Mesenchymal stem cell (in vitro differentiated cells and primary cell): ENCODE results near the gene KCND3.

ENCODE experiments used
- DNase-seq: peaks from one replicate; pipeline ENCODE4 v3.0.0-alpha.2; 2013
- H2AFZ ChIP-seq: one replicate; pipeline ENCODE4 v1.6.1; 2013; ENCODE audit warnings: low read depth, mild to moderate bottlenecking, control low read depth, inconsistent platforms, low read length, moderate library complexity
- H2AK5ac ChIP-seq: 2 replicates; pipeline ENCODE4 v1.6.1; 2013; ENCODE audit warnings: low read length, moderate library complexity, mild to moderate bottlenecking, inconsistent platforms; ENCODE audit not compliant: severe bottlenecking
- H2BK120ac ChIP-seq: one replicate; pipeline ENCODE4 v1.6.1; 2013; ENCODE audit warnings: low read depth, mild to moderate bottlenecking, inconsistent platforms, low read length, moderate library complexity
- H2BK12ac ChIP-seq, 2 experiments: one replicate each; pipeline ENCODE4 v1.6.1; 2013; ENCODE audit warnings: inconsistent platforms in 2 of 2, low read length in 2 of 2, mild to moderate bottlenecking in 2 of 2, moderate library complexity in 2 of 2, control low read depth in 1 of 2
- H2BK15ac ChIP-seq: one replicate; pipeline ENCODE4 v1.6.1; 2013; ENCODE audit warnings: mild to moderate bottlenecking, low read depth, inconsistent platforms; ENCODE audit not compliant: poor library complexity, severe bottlenecking
- H2BK5ac ChIP-seq: 2 replicates; pipeline ENCODE4 v1.6.1; 2013; ENCODE audit warnings: low read depth, mild to moderate bottlenecking, low read length, control low read depth, inconsistent platforms; ENCODE audit not compliant: poor library complexity, severe bottlenecking
- H3K14ac ChIP-seq, 2 experiments: one replicate each; pipeline ENCODE4 v1.6.1; 2013; ENCODE audit warnings: inconsistent platforms in 2 of 2, low read length in 2 of 2, control low read depth in 1 of 2, mild to moderate bottlenecking in 1 of 2, moderate library complexity in 1 of 2
- H3K18ac ChIP-seq, 2 experiments: one replicate each; pipeline ENCODE4 v1.6.1; 2013; ENCODE audit warnings: inconsistent platforms in 2 of 2, low read length in 2 of 2, control low read depth in 1 of 2, low read depth in 1 of 2, mild to moderate bottlenecking in 1 of 2
- H3K23ac ChIP-seq, 2 experiments: one replicate each; pipeline ENCODE4 v1.6.1; 2013; ENCODE audit warnings: inconsistent platforms in 2 of 2, low read length in 2 of 2, mild to moderate bottlenecking in 2 of 2, moderate library complexity in 2 of 2, control low read depth in 1 of 2
- H3K27ac ChIP-seq: 2 replicates; pipeline ENCODE4 v1.5.1; 2013; ENCODE audit warnings: mild to moderate bottlenecking, moderate library complexity, low read length, control low read depth, inconsistent platforms; ENCODE audit not compliant: poor library complexity, severe bottlenecking
- H3K27me3 ChIP-seq, 2 experiments: 2 replicates each; pipeline versions ENCODE4 v1.6.1 to v1.7.0; 2013; ENCODE audit warnings: low read length in 2 of 2, mild to moderate bottlenecking in 2 of 2, moderate library complexity in 2 of 2, control low read depth in 1 of 2, inconsistent platforms in 1 of 2; ENCODE audit not compliant: control insufficient read depth in 1 of 2, insufficient read depth in 1 of 2
- H3K36me3 ChIP-seq, 2 experiments: 2 replicates each; pipeline versions ENCODE4 v1.6.1 to v1.7.0; 2013; ENCODE audit warnings: low read length in 2 of 2, control low read depth in 1 of 2, inconsistent platforms in 1 of 2, low read depth in 1 of 2, mild to moderate bottlenecking in 1 of 2; ENCODE audit not compliant: insufficient read depth in 2 of 2, control insufficient read depth in 1 of 2
- H3K4ac ChIP-seq, 2 experiments: one replicate each; pipeline ENCODE4 v1.6.1; 2013; ENCODE audit warnings: inconsistent platforms in 2 of 2, low read length in 2 of 2, mild to moderate bottlenecking in 2 of 2, moderate library complexity in 2 of 2, control low read depth in 1 of 2, low read depth in 1 of 2
- H3K4me1 ChIP-seq: 2 replicates; pipeline ENCODE4 v1.6.1; 2013; ENCODE audit warnings: low read depth, low read length, control low read depth; ENCODE audit not compliant: control insufficient read depth, insufficient read depth
- H3K4me2 ChIP-seq: 2 replicates; pipeline ENCODE4 v1.6.1; 2013; ENCODE audit warnings: low read length, mild to moderate bottlenecking, inconsistent platforms; ENCODE audit not compliant: poor library complexity, severe bottlenecking
- H3K4me3 ChIP-seq, 2 experiments: 2 replicates each; pipeline versions ENCODE4 v1.5.1 to v1.7.0; 2013; ENCODE audit warnings: low read length in 2 of 2, mild to moderate bottlenecking in 2 of 2, control low read depth in 1 of 2, low read depth in 1 of 2; ENCODE audit not compliant: insufficient read depth in 1 of 2
- H3K79me1 ChIP-seq: replicated peaks from 2 replicates; pipeline ENCODE4 v1.6.1; 2013; ENCODE audit warnings: mild to moderate bottlenecking, control low read depth, low read length, inconsistent platforms; ENCODE audit not compliant: poor library complexity, severe bottlenecking
- H3K9ac ChIP-seq: 2 replicates; pipeline ENCODE4 v1.7.0; 2013; ENCODE audit warnings: mild to moderate bottlenecking, low read length, moderate library complexity
- H3K9me3 ChIP-seq: 2 replicates; pipeline ENCODE4 v1.7.0; 2013; ENCODE audit warnings: mild to moderate bottlenecking, low read length; ENCODE audit not compliant: control insufficient read depth
- H4K8ac ChIP-seq: one replicate; pipeline ENCODE4 v1.6.1; 2013; ENCODE audit warnings: inconsistent platforms, mild to moderate bottlenecking, low read length, moderate library complexity
- H4K91ac ChIP-seq: one replicate; pipeline ENCODE4 v1.6.1; 2013; ENCODE audit warnings: mild to moderate bottlenecking, low read length, inconsistent platforms
- WGBS: methylation state at CpG from one replicate; pipeline ENCODE4 v1.1.7; 2013; ENCODE audit warnings: mixed read lengths; 5-methylcytosine and 5-hydroxymethylcytosine counted together

The KCND3 gene

DNA sequence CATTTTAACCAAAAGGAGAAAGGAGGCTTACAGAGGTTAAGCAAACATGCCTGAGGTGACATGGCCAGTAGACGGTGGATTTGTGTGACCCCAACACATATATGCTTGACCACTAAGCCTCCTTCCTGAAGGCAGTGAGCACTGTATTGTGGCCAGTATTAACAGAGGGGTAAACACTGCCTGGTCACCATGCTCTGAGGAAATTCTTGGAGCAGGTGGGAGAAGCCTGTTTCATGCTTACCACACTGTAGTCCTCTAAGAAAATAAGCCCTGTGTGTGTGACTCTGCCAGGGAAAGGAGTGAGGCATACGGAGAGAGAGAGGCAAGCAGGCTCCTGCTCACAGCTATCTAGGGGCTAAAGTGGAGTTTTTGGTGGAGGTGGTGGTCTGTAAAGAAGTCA lies 102.7 kb downstream of the KCND3 start:
- no peak overlapping the region for H3K23ac ChIP-seq
- no peak overlapping the region for H2BK120ac ChIP-seq
- WGBS = 64% methylated on average over 2 of the region's 2 CpGs

DNA sequence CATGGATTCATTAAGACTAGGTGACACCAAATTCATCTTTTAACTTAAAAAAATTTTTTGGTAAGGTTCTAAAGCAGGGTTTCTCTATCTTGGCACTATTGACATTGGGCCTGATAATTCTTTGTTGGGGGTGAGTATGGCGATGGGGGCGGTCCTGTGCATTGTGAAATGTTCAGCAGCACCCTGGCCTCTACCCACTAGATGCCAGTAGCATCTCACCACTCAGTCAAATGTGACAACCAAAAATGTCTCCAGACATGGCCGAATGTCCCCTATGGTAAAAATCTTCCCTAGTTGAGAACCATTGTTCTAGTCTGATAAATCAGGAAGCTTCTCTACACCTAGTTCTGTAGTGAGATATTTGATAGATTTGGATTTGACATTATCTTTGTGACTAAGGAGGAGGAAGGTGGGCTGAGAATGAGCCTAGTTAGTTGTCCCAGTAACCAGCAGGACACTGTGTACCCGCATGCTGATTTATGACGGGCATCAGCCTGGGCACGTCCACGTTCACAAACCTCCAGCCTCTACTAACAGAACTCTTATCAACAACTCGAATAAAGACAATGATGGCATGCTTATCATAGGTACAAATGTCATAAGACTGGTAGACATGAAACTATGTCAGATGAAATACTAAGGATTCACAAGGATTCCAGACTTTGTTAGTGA lies 104.6 kb downstream of the KCND3 start:
- H2BK12ac ChIP-seq = no peak overlapping the region
- H2AK5ac ChIP-seq = no peak overlapping the region
- no peak overlapping the region for H2AFZ ChIP-seq
- no peak overlapping the region for H3K14ac ChIP-seq
- H3K4me1 ChIP-seq = no peaks in the 10 kb centered on the region
- no CpG with 5 or more reads among the region's 8 CpGs for WGBS
- DNase-seq = no peak
- no peaks in the 10 kb centered on the region for H3K79me1 ChIP-seq
- H2BK5ac ChIP-seq = no peak overlapping the region
- no peak overlapping the region for H3K18ac ChIP-seq
- peaks cover 12 to 71% of the 10 kb centered on the region in 2 experiments for H3K27me3 ChIP-seq
- H3K27ac ChIP-seq = no peak overlapping the region
- H3K9me3 ChIP-seq = no peaks in the 10 kb centered on the region
- H3K4me3 ChIP-seq = no peak overlapping the region
- no peak overlapping the region for H2BK120ac ChIP-seq
- H2BK15ac ChIP-seq = no peak overlapping the region
- no peak overlapping the region for H3K23ac ChIP-seq
- H3K36me3 ChIP-seq = no peaks in the 10 kb centered on the region
- no peak overlapping the region for H3K4me2 ChIP-seq
- no peak overlapping the region for H3K4ac ChIP-seq
- no peak overlapping the region for H4K8ac ChIP-seq
- no peak overlapping the region for H3K9ac ChIP-seq
- H4K91ac ChIP-seq = no peak overlapping the region

More for the DNA sequence above, 102.7 kb downstream of the KCND3 start:
- Histone ChIP-seq H3K36me3 (no peaks in the 10 kb centered on the region), H3K9me3 (no peaks in the 10 kb centered on the region), H2AFZ (no peak overlapping the region), H4K91ac (no peak overlapping the region), H2BK15ac (no peak overlapping the region), H3K79me1 (no peaks in the 10 kb centered on the region), H3K4me3 (no peak overlapping the region), H2BK5ac (no peak overlapping the region), H3K18ac (no peak overlapping the region), H3K27me3 (peaks cover 10 to 70% of the 10 kb centered on the region in 2 experiments), H3K27ac (no peak overlapping the region), H4K8ac (no peak overlapping the region), H3K4me1 (no peaks in the 10 kb centered on the region), H2BK12ac (no peak overlapping the region), H2AK5ac (no peak overlapping the region), H3K14ac (no peak overlapping the region), H3K9ac (no peak overlapping the region), H3K4ac (no peak overlapping the region), H3K4me2 (no peak overlapping the region)
- peak; percentile 44 for DNase-seq

DNA sequence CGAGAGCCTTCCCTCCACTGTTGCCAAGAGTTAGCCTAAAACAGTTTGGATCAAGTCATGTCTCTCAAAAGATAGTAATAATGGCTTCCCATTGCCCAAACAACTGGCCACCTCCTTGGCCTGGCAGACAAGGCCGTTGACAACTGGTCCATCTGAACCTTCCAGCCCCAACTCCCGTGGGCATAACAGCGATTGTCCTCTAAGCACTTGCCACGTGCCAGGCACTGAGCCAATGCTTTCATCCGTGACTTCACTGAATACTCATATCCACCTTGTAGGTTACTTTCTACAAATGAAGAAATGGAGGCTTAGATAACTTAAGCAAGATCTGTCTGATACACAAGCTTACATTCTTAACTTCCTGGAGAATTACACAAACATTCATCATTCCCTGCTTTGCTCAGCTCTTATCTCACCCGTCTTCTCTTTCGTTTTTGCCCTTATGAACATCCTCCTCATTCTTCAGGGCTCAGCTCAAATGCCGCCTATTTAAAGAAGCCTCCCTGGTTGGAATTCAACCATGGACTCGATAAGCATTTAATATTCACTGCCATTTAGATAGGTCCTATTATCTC lies 106.4 kb downstream of the KCND3 start:
- Histone ChIP-seq H2BK15ac (no peak overlapping the region), H3K27ac (no peak overlapping the region), H3K18ac (no peak overlapping the region), H3K4me2 (no peak overlapping the region), H3K4ac (no peak overlapping the region), H2AFZ (no peak overlapping the region), H3K4me1 (no peaks in the 10 kb centered on the region), H4K91ac (no peak overlapping the region), H3K14ac (no peak overlapping the region), H2BK12ac (no peak overlapping the region), H3K9me3 (no peaks in the 10 kb centered on the region), H3K79me1 (no peaks in the 10 kb centered on the region), H2BK120ac (no peak overlapping the region), H3K27me3 (peaks cover 14 to 62% of the 10 kb centered on the region in 2 experiments), H4K8ac (no peak overlapping the region), H3K9ac (no peak overlapping the region), H3K36me3 (no peaks in the 10 kb centered on the region), H3K4me3 (no peak overlapping the region), H2AK5ac (no peak overlapping the region), H3K23ac (no peak overlapping the region), H2BK5ac (no peak overlapping the region)
- 81% methylated on average over 10 of the region's 10 CpGs for WGBS
- DNase-seq = no peak

DNA sequence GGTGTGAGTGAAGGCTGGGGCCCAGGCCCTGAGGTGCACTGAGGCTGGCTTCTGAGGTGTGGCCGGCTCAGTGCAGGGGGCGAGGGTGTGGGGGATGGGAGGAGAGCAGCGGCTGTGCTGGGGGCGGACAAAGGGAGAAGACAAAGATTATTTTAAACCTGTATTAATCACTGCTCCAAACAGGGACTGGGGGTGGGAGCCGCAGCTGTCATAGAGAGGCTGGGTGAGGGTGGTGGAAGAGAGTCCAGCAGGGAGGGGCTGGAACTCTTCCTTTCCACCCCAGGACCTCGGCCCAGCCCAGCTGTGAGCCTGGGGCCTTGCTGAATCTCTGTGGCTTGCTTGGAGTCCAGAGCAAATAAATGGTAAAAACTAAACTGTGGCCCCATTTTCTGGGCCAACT lies 106.9 kb downstream of the KCND3 start:
- no peaks in the 10 kb centered on the region for H3K79me1 ChIP-seq
- no peak overlapping the region for H3K4me2 ChIP-seq
- H4K91ac ChIP-seq = no peak overlapping the region
- H3K4me1 ChIP-seq = no peaks in the 10 kb centered on the region
- H2AFZ ChIP-seq = no peak overlapping the region
- H3K9me3 ChIP-seq = no peaks in the 10 kb centered on the region
- no peak overlapping the region for H2AK5ac ChIP-seq
- H2BK15ac ChIP-seq = no peak overlapping the region
- no peak overlapping the region for H2BK12ac ChIP-seq
- no peak overlapping the region for H3K9ac ChIP-seq
- H3K4ac ChIP-seq = no peak overlapping the region
- no peak for DNase-seq
- peaks cover 10 to 57% of the 10 kb centered on the region in 2 experiments for H3K27me3 ChIP-seq
- WGBS = 44% methylated on average over 2 of the region's 6 CpGs
- no peak overlapping the region for H3K14ac ChIP-seq
- no peak overlapping the region for H2BK5ac ChIP-seq
- no peaks in the 10 kb centered on the region for H3K36me3 ChIP-seq
- no peak overlapping the region for H3K4me3 ChIP-seq
- no peak overlapping the region for H2BK120ac ChIP-seq
- H3K23ac ChIP-seq = no peak overlapping the region
- no peak overlapping the region for H4K8ac ChIP-seq
- no peak overlapping the region for H3K27ac ChIP-seq
- H3K18ac ChIP-seq = no peak overlapping the region
